Activated T-helper 1 cell treated with anti-CD3 and anti-CD28 coated beads, Interleukin-12 subunit alpha, Interleukin-12 subunit beta, Interleukin-2, Interleukin-4 antibody, amounts not matched to agents 30 ng/mL and 10 ng/mL and 1 ng/mL, durations not matched to agents 14 hours and 24 hours and 36 hours (primary cell): ENCODE results near the gene WIPF2. TPM values are rescaled to one million over a fixed set of nuclear protein-coding genes. Genes with fewer than 3 reads are reported as not detected.
A peak's percentile ranks its signal among the peaks of the same experiment; 100 is the strongest.
"Not testable (repeated sequence)": the region's sequence is repeated elsewhere in the genome, so short reads cannot be mapped to it uniquely, and the experiment has no call there.

Source experiments
- DNase-seq: peaks from one replicate; pipeline ENCODE4 v3.0.0; 2021; ENCODE audit warnings: low spot score
- H3K27ac Mint-ChIP-seq: one replicate; pipeline ENCODE4 v1.8.0; 2021; ENCODE audit warnings: mild to moderate bottlenecking, mixed read lengths
- H3K27me3 Mint-ChIP-seq: one replicate; pipeline ENCODE4 v1.8.0; 2022; ENCODE audit warnings: mild to moderate bottlenecking, moderate library complexity, mixed read lengths; ENCODE audit not compliant: insufficient read depth
- H3K36me3 Mint-ChIP-seq: one replicate; pipeline ENCODE4 v1.8.0; 2021; ENCODE audit warnings: low read depth, mixed read lengths
- H3K4me1 Mint-ChIP-seq: one replicate; pipeline ENCODE4 v1.8.0; 2021; ENCODE audit warnings: low read depth, mixed read lengths
- H3K4me3 Mint-ChIP-seq: one replicate; pipeline ENCODE4 v1.8.0; 2021; ENCODE audit warnings: mild to moderate bottlenecking, moderate library complexity, mixed read lengths
- H3K9me3 Mint-ChIP-seq: one replicate; pipeline ENCODE4 v1.8.0; 2021; ENCODE audit warnings: mixed read lengths
- intact Hi-C: fragments of 100-400 bp; cut with micrococcal nuclease; formaldehyde crosslinking; loops from one replicate; pipeline ENCODE4 v1.15.1; 2024
- total RNA-seq: library from RNA; stranded (reverse); gene quantifications from 2 replicates; pipeline ENCODE4 v1.2.3, GENCODE V29; 2022

The WIPF2 gene
- total RNA-seq, 1 donor from 2014 or later, result 25.8 TPM

DNA sequence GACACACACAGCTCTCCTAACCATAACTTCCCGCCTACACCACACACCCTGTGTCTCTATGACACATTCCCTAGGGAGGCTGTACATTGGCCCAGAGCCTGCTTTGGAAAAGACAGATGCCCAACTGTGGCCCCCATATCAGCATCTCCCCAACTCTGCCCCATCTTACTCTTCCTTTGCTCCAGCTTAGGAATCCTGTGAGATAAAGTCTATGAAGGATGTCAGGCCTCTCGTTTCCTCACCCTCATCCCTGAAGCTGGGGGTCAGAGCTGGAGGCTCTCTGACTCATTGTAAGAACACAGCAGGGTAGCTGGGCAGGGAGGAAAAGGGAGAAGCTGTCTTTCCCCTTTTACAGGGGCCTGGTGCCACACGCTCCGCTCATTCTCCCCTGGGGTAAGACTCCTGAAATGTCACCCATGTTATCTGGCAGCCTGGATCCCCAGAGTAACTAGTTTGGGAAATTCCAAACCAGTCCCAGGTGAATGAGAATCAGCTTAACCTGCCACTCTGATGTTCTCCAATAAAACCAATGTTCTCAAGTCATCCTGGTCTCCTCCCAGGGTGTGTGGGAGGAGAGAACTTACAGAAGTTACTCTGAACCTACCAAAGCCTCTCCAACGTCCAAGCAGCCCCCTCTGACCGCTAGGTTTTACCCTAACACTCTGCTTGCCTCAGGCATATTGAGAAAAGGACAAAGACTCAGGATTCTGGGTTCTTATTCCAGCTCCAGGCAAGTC is 39.0 kb upstream of the WIPF2 start:
- peak overlapping the region; percentile 47 for H3K4me3 Mint-ChIP-seq
- H3K9me3 Mint-ChIP-seq, result no peaks in the 10 kb centered on the region
- H3K36me3 Mint-ChIP-seq, result peaks cover 17% of the 10 kb centered on the region
- H3K27ac Mint-ChIP-seq, result no peak overlapping the region
- peaks cover 8% of the 10 kb centered on the region for H3K4me1 Mint-ChIP-seq
- no peaks in the 10 kb centered on the region for H3K27me3 Mint-ChIP-seq
- DNase-seq, result no peak
- intact Hi-C loops, result no loop called here

DNA sequence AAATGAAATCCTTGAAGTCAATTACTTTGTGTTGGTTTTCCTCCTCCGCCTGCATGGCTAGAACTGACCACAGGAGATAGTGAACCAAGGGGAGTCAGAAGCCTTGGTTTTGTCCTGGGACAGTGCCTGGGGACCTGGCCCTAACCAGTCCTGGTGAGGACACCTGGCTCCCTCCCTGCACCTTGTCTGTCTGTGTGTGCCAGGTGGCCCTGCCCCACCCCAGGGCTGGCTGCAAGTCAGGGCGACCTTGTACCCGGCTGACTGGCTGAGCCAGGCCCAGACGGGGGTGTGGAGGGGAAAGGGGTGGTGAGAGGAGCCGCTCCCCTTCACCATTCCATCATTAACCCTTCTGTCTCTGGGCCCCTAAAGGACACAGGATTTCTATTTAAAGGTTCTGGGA is 38.4 kb upstream of the WIPF2 start:
- Mint-ChIP-seq H3K36me3 (peaks cover 15% of the 10 kb centered on the region), H3K4me3 (no peak overlapping the region), H3K9me3 (no peaks in the 10 kb centered on the region), H3K4me1 (peaks cover 8% of the 10 kb centered on the region), H3K27ac (no peak overlapping the region), H3K27me3 (no peaks in the 10 kb centered on the region)
- intact Hi-C loops, result no loop called here
- DNase-seq, result no peak

DNA sequence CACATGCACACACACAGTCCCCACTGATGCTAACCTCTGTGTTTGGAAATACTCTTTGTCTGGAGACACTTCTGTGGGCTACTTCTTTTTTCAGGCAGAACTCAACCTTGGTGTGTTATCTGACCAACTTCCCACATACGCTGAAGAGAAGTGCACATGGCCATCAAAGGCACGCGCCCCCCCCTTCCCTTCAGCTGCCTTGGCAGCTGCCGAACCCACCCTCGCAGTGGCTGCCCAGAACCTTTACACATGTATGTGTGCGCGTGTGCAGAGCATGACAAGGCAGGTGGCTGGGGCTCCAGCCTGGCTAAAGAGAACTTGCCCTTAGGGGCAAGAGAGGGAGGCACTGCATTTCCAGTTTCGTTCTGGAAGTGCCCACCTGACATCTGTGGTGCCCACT is 37.9 kb upstream of the WIPF2 start:
- H3K4me3 Mint-ChIP-seq, result no peak overlapping the region
- H3K9me3 Mint-ChIP-seq, result no peaks in the 10 kb centered on the region
- intact Hi-C loops, result no loop called here
- peaks cover 10% of the 10 kb centered on the region for H3K36me3 Mint-ChIP-seq
- H3K27ac Mint-ChIP-seq, result no peak overlapping the region
- DNase-seq, result no peak
- H3K27me3 Mint-ChIP-seq, result no peaks in the 10 kb centered on the region
- H3K4me1 Mint-ChIP-seq, result peaks cover 8% of the 10 kb centered on the region

DNA sequence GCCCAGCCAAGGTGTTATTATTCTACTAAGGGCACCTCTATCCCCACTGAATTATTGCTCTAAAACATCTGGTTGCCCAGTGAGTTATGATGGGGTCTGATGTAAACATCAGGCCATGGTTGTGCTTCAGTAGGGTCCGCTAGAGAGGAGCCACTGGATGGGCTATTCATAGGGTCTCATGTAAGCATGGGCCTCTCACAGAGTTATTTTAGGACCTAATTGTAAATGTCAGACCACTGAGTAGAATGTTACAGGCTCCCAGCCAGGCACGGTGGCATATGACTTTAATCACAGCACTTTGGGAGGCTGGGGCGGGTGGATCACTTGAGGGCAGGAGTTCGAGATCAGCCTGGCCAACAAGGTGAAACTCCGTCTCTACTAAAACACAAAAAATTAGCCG is 36.5 kb upstream of the WIPF2 start:
- DNase-seq, result no peak
- H3K4me3 Mint-ChIP-seq, result no peak overlapping the region
- H3K36me3 Mint-ChIP-seq, result peaks cover 2% of the 10 kb centered on the region
- intact Hi-C loops, result no loop called here
- H3K9me3 Mint-ChIP-seq, result no peaks in the 10 kb centered on the region
- H3K27me3 Mint-ChIP-seq, result no peaks in the 10 kb centered on the region
- H3K27ac Mint-ChIP-seq, result no peak overlapping the region
- no peaks in the 10 kb centered on the region for H3K4me1 Mint-ChIP-seq

DNA sequence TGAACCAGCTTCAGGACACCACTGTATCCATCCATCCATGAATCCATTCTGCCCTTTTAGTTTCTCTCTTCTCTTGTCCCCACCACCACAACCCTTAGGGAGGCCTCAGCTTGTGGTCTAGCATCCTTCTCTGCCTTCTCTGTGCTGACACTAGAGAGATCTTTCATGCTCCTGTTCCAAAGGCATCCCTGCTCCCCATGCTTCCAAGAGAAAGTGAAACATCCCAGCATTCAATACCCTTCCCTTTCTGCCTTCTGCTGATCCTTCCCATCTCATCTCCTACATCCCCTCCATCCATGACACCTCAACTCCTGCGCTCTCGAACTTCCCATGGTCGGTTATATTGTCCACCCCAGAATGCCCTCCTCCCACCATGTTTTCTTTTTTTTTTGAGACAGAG is 31.9 kb upstream of the WIPF2 start:
- Mint-ChIP-seq H3K27me3 (peaks cover 2% of the 10 kb centered on the region), H3K4me1 (peaks cover 16% of the 10 kb centered on the region), H3K9me3 (no peaks in the 10 kb centered on the region), H3K27ac (no peak overlapping the region), H3K36me3 (peaks cover 5% of the 10 kb centered on the region), H3K4me3 (no peak overlapping the region)
- intact Hi-C loops, result no loop called here
- DNase-seq, result no peak

DNA sequence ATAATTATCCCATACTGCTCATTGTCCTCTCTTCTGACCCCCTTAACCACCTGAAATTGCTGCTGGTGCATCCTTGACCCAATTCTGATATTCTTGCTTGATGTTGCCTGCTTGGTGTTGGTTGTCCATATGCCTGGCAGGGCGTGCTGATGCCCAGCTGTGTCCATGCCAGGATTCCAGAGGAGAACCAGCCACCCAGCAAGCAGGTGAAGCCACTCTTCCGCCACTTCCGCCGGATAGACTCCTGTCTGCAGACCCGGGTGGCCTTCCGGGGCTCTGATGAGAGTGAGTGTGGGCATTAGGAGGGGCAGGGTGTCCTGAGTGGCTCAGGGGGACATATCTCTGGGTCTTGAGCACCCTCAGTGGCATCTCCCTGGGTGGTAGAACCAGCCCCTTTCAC is 30.4 kb upstream of the WIPF2 start:
- Mint-ChIP-seq H3K27ac (no peak overlapping the region), H3K36me3 (peaks cover 5% of the 10 kb centered on the region), H3K4me3 (no peak overlapping the region), H3K9me3 (no peaks in the 10 kb centered on the region), H3K4me1 (peaks cover 16% of the 10 kb centered on the region), H3K27me3 (peaks cover 2% of the 10 kb centered on the region)
- intact Hi-C loops, result no loop called here
- DNase-seq, result no peak

DNA sequence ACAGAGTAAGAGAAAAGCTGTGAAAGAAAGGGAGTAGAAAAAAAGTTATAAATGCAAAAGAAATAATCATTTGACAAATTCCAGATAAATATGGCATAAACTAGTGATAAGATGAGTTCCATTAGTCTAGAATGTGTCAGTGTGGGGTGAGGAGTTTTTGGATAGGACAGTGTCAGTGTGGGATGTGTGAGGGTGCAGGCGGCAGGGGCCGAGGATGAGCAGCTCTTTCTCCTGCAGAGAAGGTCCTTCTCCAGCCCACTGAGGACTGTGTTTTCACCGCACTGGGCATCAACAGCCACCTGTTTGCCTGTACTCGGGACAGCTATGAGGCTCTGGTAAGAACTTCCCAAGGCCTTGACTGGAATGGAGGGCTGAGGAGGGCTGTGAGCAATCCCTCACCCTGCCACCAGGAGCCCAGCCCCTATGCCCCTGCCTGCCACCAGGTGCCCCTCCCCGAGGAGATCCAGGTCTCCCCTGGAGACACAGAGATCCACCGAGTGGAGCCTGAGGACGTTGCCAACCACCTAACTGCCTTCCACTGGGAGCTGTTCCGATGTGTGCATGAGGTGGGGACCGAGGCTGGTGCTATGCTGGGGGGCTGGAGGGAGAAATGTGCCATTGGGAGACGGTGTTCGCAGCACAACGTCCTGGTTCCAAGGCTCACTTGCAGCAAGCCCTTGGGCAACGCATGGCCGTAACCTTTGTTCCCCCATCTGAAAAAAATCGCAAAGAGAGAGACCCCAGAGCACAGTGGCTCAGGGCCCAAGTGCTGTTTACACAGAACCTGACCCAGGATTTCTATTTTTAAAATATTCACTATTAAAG is 28.7 kb upstream of the WIPF2 start:
- Mint-ChIP-seq H3K4me1 (peaks cover 16% of the 10 kb centered on the region), H3K27ac (no peak overlapping the region), H3K27me3 (peaks cover 2% of the 10 kb centered on the region), H3K4me3 (peak overlapping the region; percentile 72), H3K9me3 (no peaks in the 10 kb centered on the region), H3K36me3 (peaks cover 5% of the 10 kb centered on the region)
- intact Hi-C loops, result loop anchor here (1.0 to 2.0 kb wide), 3 partner anchors 14 to 177 kb away; partner anchors contain the start of gene RAPGEFL1
- no peak for DNase-seq

DNA sequence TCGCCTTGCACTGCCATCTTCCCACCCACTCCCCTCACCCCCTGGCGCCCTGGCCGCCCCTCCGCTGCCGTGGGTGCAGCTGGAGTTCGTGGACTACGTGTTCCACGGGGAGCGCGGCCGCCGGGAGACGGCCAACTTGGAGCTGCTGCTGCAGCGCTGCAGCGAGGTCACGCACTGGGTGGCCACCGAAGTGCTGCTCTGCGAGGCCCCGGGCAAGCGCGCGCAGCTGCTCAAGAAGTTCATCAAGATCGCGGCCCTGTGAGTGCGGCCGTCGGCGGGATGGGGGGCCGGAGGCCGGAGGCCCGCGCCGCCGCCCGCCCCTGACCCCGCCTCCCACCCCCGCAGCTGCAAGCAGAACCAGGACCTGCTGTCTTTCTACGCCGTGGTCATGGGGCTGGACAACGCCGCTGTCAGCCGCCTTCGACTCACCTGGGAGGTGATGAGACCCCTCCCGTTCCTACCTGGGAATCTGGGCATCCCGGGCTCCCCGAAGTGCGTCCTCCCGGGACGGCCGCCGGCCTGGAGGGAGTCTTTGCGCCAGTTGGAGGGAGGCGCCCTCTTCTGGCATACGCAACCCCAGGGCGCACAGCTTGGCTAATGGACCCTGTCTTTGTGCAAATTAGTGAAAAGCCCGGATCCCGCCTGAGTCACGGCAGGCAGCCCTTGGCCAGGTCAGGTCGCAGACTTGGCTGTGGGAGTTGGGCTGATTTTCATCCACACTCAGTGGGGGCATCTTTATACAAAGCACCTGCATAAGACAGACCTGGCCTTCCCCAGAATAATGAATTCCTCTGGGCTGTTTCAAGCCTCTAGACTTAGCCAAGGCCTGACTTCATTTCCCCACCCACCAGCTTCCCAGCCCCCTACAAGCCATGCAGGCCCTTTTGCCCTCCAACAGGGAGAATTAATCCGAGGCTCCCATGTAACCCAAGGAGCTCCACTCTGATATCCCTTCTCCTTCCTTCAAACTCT is 27.6 kb upstream of the WIPF2 start:
- peak; percentile 53 for DNase-seq
- peaks cover 2% of the 10 kb centered on the region for H3K27me3 Mint-ChIP-seq
- H3K27ac Mint-ChIP-seq, result peak overlapping the region; percentile 79
- H3K9me3 Mint-ChIP-seq, result no peaks in the 10 kb centered on the region
- peaks cover 5% of the 10 kb centered on the region for H3K36me3 Mint-ChIP-seq
- intact Hi-C loops, result loop anchor here (1.0 to 2.0 kb wide), 3 partner anchors 15 to 178 kb away; partner anchors contain the start of gene RAPGEFL1
- H3K4me3 Mint-ChIP-seq, result peak overlapping the region; percentile 92
- H3K4me1 Mint-ChIP-seq, result peaks cover 16% of the 10 kb centered on the region

DNA sequence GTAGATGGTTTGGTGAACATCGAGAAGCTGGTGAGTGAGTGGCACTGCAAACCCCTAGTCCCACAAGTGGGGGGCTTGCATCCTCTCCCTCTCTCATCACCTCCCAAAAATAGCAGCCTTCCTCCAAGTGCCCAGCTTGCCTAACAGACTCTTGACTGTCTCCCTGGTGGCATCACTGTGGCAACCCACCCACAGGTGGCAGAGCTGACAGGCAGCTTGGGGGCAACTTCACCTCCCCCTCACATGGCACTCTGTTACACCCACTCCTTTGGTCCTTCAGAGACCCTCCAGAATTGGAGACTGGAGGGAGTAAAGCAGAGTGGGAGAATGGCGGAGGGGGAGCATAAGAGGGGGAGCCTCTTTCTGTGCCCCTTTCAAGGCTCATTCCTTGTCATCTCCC is 26.1 kb upstream of the WIPF2 start:
- peaks cover 2% of the 10 kb centered on the region for H3K27me3 Mint-ChIP-seq
- H3K4me3 Mint-ChIP-seq, result peak overlapping the region; percentile 58
- DNase-seq, result no peak
- peaks cover 5% of the 10 kb centered on the region for H3K36me3 Mint-ChIP-seq
- intact Hi-C loops, result no loop called here
- H3K9me3 Mint-ChIP-seq, result no peaks in the 10 kb centered on the region
- H3K4me1 Mint-ChIP-seq, result peaks cover 16% of the 10 kb centered on the region
- H3K27ac Mint-ChIP-seq, result no peak overlapping the region

DNA sequence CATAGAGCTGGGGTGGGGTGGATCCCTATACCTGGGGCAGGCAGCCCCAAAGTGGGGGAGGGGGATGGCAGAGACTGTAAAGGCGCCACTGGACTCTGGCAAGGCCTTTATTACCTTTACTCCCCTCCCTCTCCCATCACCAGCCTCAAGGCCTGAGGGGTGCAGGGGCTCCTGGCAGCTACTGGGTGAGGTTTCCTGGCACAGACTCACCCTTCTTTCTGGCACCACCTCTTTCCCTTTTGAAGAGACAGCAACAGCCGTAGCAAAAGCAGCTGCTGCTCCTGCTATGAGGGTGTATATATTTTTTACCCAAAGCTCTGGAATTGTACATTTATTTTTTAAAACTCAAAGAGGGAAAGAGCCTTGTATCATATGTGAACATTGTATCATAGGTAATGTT is 24.3 kb upstream of the WIPF2 start:
- intact Hi-C loops, result no loop called here
- peaks cover 5% of the 10 kb centered on the region for H3K36me3 Mint-ChIP-seq
- peaks cover 16% of the 10 kb centered on the region for H3K4me1 Mint-ChIP-seq
- H3K4me3 Mint-ChIP-seq, result no peak overlapping the region
- DNase-seq, result no peak
- H3K27ac Mint-ChIP-seq, result no peak overlapping the region
- no peaks in the 10 kb centered on the region for H3K9me3 Mint-ChIP-seq
- H3K27me3 Mint-ChIP-seq, result peaks cover 2% of the 10 kb centered on the region

DNA sequence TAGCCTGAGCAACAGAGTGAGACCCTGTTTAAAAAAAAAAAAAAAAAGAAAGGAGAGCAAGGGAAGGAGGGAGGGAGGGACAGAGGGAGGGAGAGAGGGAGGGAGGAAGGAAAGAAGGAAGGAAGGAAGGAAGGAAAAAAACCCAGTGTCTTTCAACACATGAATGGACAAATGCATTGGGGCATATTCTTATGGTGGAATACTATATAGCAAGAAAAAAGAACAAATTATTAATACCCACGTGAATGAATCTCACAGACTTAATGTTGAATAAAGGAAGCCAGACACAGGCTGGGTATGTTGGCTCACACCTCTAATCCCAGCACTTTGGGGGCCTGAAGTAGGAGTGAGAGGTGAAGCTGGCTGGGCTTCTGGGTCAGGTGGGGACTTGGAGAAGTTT is 21.6 kb upstream of the WIPF2 start:
- no peaks in the 10 kb centered on the region for H3K4me1 Mint-ChIP-seq
- no peaks in the 10 kb centered on the region for H3K36me3 Mint-ChIP-seq
- H3K9me3 Mint-ChIP-seq, result no peaks in the 10 kb centered on the region
- no peak overlapping the region for H3K27ac Mint-ChIP-seq
- H3K4me3 Mint-ChIP-seq, result no peak overlapping the region
- H3K27me3 Mint-ChIP-seq, result peaks cover 4% of the 10 kb centered on the region
- DNase-seq, result no peak
- intact Hi-C loops, result no loop called here

DNA sequence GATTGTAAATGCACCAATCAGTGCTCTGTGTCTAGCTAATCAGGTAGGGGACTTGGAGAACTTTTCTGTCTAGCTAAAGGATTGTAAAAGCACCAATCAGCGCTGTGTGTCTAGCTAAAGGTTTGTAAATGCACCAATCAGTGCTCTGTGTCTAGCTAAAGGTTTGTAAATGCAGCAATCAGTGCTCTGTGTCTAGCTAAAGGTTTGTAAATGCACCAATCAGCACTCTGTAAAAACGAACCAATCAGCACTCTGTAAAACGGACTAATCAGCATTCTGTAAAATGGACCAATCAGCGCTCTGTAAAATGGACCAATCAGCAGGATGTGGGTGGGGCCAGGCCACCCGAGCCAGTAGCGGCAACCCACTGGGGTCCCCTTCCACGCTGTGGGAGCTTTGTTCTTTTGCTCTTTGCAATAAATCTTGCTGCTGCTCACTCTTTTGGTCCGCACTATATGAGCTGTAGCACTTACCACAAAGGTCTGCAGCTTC is 21.1 kb upstream of the WIPF2 start:
- not testable (repeated sequence) for DNase-seq
- peak overlapping the region; percentile 22 for H3K4me3 Mint-ChIP-seq

More for the DNA sequence above, 21.1 kb upstream of the WIPF2 start:
- H3K27ac Mint-ChIP-seq, H3K36me3 Mint-ChIP-seq, H3K27me3 Mint-ChIP-seq, intact Hi-C loops, H3K4me1 Mint-ChIP-seq, H3K9me3 Mint-ChIP-seq: not testable (repeated sequence)
